Left renal cortex interstitium (tissue), 4 donors: ENCODE data around the gene CCDC24. TPM values are rescaled to one million over a fixed set of nuclear protein-coding genes. Genes with fewer than 3 reads are reported as not detected.

ENCODE experiments used
- DNase-seq, 4 donors: peaks; one replicate each; pipeline ENCODE4 v3.0.0-alpha.2; 2013; ENCODE audit warnings: low read depth in 4 of 4, low spot score in 2 of 4, missing footprints in 1 of 4
- polyA plus RNA-seq, 4 donors: library from polyadenylated mRNA; unstranded; fragments of 120-200 nt; gene quantifications; one replicate each; pipeline ENCODE4 v1.2.1, GENCODE V29; 2013; ENCODE audit not compliant: insufficient read length in 4 of 4

Gene CCDC24
- polyA plus RNA-seq, 4 donors: 13.2 to 30.1 (median 23.5) TPM

DNA sequence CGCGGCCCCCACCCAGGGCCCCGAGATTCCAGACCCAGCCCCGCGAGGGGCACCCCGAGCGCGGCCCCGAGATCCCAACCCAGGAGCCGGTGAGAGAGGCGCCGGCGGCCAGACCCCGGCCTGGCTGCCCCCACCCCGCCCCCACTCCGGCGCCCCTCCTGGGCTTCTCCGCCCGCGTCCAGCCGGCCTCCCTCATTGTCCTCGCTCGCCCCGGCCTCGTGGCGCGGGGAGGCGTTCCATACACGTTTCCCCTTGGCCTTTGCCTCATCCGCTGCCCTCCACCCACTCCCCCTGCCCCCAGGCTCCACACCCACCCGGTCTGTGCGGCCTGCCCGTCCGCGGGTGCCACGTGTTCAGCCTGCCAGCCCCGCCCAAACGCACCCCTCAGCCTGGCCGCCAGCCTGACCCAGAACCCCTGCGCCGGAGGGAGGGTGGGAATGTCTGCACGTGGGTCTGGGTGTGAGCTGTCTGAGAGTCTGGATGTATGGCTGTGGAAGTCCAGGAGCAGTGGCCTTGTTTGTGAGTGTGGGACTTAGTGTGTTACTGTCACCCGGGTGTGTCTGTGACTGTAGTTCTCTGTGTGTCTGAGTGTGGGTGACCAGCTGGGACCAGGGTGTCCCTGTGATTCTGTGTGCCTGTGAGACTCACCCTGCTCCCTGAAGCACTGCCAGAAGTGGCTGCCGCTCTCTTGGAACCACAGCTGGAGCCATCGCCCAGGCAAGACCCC lies 11.7 kb upstream of the CCDC24 start:
- no peak for DNase-seq

DNA sequence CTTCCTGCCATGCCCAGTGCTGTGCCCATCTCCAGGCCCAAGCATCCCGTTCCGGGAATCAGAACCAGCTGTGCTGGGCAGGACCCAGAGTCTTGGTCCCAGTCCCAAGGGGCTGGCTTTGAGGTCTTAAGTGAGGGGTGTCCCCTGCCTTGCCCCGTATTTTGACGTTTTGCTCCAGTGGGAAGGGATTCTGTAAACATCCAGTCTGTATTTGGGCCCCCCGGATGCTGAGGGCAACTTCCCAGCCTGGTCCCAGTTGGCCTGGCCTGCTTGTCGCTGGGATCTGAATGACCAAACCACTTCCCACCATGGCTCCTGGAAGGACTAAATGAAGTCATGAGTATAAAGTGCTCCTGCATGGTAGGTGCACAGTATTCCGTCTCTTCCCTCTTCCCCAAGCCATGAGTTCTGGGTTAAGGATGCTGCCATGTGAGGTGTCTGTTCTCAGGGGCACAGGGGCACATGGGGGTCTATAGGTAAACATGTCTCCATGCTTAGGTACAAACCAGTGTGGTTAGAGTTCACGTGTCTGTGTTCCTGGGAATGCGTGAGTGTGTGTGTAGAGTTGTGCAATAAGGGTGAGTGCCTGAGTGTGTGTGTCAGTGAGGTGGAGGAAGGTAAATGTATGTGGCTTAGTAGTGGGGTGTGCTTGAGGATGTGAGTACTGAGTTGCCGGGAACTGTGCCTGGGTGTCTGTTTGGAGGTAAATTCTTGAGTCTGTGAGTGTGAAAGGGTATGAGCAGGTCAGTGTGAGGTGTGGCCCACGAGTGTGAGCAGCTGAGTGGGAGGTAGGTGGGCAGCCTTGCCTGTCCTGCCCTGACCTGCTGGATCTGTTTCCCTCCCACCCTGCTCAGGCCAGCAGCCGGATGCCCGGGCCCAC lies 10.9 kb upstream of the CCDC24 start:
- DNase-seq: no peak

DNA sequence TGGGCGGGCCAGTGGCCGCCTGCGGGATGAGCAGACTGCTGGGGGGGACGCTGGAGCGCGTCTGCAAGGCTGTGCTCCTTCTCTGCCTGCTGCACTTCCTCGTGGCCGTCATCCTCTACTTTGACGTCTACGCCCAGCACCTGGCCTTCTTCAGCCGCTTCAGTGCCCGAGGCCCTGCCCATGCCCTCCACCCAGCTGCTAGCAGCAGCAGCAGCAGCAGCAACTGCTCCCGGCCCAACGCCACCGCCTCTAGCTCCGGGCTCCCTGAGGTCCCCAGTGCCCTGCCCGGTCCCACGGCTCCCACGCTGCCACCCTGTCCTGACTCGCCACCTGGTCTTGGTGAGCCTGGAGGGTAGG lies 10.3 kb upstream of the CCDC24 start:
- no peak for DNase-seq

DNA sequence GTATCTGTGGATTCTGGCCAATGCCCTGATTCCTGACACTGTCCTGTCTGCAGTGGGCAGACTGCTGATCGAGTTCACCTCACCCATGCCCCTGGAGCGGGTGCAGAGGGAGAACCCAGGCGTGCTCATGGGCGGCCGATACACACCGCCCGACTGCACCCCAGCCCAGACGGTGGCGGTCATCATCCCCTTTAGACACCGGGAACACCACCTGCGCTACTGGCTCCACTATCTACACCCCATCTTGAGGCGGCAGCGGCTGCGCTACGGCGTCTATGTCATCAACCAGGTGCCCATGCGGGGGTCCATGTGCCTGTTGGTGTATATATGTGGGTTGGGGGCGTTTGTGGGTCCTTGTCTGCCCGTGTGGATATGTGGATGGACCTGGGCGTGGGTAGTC lies 9.8 kb upstream of the CCDC24 start:
- DNase-seq: no peak

DNA sequence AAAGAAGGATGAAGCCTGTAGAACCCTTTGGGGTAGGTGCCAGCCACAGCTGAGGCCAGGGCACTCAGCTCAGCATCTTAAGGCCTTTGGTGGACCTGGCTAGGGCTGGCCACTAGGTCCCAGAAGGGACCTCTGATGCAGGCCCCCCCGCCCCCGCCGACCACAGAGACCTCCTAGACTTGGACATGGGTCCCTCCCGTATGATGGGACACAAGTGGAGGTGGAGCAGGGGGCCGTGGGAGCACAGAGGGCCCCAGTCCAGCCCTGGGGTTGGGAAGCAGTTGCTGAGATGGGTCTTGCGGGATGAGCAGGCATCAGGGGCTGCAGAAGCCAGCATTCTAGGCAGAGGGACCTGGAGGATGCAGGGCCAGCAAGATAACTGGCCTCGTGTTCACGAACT lies 9.2 kb upstream of the CCDC24 start:
- no peak for DNase-seq

DNA sequence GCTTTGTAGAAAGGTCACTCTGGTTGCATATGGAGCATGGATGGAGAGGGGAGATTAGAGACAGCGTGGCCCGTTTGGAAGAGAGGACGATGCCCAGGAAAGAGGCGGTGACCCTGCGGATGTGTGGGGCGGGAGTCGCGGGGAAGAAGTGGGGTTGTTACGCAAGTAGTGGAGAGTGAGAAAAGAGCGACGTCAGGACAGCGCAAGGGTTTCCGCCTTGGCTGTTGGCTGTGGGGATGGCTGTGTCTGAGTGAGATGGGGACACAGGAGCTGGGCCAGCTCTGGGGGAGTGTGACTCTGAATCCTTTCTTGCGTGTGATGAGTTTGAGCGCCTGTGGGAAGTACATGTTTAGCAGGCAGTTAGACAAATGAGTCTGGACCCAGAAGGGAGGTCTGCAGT lies 8.6 kb upstream of the CCDC24 start:
- DNase-seq: no peak

DNA sequence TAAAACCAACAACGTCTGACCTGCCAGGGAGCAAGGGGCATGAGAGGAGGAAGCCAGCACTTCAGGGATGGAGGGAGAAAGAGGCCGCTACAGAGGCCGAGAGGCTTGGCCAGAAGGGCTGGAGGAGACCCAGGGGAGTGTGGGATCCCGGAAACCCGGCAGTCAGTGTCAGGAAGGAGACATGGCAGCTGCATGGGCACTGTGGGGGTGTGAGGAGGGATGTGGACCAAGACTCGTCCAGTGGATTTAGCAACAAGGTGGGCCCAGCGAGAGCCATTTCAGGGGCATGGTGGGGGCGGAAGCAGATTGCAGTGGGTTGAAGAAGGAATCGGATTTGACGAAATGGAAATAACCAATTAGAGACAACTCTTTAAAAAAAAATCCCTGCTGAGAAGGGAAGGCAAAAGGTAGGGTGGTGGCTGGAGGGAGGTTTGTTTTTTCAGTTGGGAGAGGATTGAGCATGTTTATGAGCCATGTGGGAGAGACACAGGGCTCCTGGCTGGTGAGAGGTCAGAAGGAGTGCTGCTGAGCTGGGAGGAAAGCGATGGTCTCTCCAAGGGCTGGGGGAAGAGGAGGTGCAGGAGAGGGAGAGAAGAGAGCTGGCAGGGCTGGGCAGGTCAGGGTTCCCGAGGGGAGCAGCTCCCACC lies 8.0 kb upstream of the CCDC24 start:
- DNase-seq: no peak

DNA sequence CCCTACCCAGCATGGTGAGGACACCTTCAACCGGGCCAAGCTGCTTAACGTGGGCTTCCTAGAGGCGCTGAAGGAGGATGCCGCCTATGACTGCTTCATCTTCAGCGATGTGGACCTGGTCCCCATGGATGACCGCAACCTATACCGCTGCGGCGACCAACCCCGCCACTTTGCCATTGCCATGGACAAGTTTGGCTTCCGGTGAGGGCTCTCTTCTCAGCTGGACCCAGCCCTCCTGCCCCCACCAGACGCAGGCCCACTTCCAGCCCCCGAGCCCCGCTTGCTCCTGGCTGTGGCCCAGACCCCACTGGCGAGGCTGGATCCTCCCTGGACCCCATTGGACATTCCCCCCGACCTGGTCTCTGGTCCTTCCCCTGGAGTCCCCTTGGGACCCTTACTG lies 6.5 kb upstream of the CCDC24 start:
- DNase-seq: no peak

DNA sequence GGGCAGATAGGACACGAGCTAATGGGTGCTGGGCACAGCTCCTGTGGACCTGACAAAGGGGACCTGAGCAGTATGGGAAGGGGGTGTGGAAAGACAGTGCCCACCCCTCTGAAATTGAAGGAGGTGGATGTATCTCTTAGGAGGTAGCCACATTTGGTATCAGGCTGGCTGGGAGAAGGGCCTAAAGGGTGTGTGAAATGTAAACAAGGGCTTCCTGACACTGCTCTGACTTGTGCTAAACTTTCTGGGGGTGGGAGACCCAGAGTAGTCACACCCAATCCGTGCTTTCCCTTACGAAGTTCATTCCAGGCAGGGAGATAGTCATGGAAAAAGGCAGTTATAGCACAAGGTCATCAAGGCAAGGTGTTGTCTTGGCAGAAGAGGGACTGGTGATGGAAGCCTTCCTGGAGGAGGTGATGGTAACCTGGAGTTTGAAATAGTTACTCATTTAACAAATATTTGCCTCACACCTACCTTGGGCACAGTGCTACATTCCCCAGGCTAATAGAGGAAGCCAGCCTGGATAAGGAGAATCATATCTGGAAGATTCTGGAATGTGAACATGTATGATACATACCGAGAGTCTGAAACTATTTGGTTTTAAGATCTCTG lies 5.3 kb upstream of the CCDC24 start:
- no peak for DNase-seq

DNA sequence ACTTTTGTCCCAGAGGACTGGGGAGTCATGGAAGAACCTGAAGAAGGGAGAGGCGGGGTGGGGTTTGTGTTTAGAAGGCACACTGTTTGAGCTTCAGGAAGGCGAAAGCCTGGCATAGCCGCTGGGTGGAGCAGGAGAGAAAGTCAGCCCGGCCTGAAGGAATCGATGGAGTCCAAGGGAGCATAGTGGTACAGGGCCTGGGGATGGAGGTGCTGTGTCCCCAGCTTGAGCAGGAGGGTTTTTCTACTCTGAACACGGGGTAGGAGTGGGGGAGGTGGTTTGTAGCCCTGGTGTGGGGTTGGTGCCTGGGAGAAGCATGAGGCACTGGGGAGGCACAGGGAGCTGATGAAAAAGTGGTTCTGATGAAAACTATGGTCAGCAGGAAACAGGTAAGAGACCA lies 4.7 kb upstream of the CCDC24 start:
- no peak for DNase-seq

DNA sequence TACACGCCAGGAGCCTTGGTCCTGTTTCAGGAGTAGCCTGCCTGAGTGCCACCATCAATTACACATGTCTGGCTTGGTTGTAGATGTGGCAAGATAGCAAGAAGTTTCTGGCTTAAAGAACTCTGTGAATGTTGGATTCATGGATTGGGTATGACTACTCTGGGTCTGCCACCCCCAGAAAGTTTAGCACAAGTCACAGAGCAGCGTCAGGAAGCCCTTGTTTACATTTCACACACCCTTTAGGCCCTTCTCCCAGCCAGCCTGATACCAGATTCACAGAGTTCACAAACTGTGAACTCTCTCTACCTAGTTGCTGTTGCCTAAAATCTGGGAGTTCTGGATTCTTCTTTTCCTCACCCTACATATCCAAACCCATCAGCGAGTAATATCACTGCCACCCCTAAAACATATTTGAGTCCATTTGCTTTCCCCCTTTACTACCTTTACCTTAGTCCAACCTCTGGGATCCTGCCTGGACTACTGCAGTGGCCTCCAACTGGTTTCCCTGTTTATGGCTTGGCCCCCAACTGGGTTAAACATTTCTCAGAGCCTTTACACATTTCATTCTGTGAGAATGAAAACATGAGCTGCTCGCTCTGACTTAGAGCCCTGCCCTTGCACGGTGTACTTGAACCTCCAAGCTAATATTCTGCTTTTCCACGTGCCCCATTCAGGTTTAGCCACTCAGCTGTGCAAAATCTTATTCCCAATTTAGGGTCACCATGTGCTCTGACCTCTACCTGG lies 4.1 kb upstream of the CCDC24 start:
- no peak for DNase-seq

DNA sequence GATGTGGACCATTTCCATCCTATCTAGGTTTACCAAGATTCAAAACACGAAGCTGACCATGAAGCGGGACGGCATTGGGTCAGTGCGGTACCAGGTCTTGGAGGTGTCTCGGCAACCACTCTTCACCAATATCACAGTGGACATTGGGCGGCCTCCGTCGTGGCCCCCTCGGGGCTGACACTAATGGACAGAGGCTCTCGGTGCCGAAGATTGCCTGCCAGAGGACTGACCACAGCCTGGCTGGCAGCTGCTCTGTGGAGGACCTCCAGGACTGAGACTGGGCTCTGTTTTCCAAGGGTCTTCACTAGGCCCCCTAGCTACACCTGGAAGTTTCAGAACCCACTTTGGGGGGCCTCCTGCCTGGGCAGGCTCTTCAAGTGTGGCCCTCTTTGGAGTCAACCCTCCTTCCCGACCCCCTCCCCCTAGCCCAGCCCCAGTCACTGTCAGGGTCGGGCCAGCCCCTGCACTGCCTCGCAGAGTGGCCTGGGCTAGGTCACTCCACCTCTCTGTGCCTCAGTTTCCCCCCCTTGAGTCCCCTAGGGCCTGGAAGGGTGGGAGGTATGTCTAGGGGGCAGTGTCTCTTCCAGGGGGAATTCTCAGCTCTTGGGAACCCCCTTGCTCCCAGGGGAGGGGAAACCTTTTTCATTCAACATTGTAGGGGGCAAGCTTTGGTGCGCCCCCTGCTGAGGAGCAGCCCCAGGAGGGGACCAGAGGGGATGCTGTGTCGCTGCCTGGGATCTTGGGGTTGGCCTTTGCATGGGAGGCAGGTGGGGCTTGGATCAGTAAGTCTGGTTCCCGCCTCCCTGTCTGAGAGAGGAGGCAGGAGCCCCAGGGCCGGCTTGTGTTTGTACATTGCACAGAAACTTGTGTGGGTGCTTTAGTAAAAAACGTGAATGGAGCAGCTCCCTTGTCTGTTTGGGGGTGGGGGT lies 864 bp upstream of the CCDC24 start:
- DNase-seq: no peak

DNA sequence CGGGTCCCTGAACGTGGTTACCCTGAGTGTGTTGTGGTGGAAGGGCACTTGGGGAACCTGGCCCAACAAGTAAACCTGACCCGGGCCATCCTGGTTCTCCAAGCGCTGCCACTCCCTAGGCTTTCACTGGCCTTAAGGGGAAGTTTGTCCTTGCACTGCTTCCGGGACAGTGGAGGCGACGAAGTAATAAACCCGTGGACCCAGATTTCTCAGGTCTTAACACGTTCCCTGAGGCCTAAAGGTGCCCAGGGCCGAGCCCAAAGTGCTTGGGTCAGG lies 261 bp upstream of the CCDC24 start:
- DNase-seq: no peak

DNA sequence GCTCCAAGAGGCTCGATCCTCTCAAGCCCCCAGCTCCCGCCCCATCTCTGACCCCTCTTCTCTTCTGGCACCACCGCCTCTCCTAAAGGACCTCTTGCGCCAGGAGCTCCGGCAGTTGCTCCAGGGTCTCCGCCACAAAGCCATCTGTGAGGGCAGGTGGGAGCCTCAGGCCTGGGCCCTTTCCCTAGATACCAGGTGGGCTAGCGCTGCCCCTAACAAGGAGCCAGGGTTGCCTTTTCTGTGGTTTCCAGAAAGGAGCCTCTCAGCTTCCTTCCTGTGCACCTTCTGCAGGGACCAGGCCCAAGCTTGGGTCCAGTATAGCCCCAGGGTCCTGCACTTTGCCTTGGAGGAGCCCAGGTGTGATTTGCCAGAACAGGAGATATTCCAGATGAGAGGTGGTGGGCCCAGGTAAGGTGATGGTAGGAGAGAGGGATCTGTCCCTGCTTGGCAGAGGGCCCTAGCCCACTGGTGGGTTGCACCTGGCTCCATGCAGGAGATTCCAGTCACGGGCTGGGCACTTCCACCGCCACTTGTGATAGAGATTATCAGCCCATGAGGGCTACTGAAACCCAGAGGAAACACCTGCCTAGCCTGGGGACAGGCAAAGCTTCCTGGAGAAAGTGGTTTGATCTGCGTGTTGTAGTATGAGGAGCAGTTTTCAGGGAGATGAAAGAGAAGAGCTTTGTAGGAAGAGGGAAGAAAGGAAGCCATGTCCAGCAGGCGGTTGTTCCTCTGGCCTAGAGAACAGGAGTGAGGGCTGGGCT lies 1.0 kb downstream of the CCDC24 start:
- no peak for DNase-seq

DNA sequence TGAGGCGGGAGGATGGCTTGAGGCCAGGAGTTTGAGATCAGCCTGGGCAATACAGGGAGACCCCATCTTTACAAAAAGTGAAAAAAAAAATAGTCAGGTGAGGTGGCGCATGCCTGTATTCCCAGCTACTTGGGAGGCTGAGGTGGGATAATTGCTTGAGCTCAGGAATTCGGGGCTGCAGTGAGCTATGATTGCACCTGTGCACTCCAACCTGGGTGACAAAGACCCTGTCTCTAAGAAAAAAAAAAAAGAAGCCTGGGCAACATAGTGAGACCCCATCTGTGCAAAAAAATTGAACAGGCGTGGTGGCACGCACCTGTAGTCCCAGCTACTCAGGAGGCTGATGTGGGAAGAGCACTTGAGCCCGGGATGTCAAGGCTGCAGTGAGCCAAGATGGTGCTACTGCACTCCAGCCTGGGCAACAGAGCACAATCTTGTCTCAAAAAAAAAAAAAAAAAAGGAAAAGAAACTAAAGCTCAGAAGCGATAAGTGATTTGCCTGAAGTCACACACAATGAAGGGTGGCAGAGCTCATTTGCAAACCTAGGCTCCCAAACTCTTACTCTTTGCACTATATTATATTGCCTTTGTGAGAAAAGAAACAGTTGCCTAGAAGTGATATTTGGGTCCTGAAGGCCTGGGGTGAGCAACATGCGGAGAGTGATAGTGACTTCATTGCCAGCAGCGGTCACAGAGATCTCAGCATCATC lies 2.0 kb downstream of the CCDC24 start:
- DNase-seq: no peak

DNA sequence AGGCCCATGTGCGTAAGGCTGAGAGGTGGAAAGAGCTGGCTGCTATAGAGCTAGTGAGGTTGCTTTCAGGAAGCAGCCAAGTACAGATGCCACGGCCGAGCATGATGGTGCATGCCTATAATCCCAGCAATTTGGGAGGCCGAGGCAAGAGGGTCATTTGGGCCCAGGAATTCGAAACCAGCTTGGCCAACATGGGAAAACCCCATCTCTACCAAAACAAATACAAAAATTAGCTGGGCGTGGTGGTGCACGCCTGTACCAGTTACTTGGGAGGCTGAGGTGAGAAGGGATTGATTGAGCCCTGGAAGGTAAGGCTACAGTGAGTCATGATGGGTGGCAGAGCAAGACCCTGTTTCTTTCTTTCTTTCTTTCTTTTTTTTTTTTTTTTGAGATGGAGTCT lies 2.7 kb downstream of the CCDC24 start:
- no peak for DNase-seq

DNA sequence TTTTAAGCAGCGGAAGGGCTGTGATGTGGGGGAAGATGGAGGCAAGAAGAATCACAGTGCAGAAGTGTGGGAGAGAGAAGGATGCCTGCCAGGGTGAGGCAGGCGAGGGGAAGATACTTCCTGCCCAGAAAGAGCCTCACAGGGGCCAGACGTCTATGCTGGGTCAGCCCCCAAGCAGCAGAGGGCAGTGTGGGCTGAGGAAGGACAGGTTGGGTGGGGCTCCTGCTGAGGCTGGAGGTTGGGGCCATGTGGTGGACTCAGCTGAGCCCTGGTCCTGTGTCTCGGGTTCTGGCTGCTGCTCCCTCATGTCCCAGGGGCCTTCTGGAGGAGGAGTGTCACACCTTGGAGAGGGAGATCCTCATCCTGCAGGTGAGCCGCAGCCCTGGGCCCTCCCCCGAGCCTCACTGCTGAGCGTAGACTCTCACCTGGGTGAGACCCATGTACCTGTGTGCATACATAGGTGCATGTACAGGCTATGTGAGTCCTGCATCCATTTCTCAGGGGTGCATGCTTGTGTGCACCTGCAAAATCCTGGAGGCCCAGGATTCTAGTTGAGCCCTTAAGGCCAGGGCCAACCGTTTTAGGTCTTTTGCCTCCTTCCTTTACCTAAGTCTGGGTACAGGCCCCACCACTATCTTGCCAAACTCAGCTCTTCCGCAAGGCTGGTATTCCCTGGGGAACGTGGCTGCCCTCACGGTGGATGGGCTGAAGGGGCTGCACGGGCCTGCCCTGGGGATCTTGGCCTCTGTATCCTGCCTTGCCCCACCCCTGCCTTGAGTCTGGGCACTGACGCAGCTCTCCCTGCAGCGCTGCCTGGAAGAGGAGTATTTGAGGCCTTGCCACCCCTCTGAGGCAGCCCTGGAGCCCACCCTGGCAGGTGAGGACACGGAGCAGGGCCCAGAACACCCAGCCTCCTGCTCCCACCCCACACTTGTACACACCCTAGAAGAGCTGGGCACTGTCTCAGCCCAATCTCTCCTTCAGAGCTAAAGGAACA lies 3.7 kb downstream of the CCDC24 start:
- no peak for DNase-seq
